Naive thymus-derived CD4-positive, alpha-beta T cell (primary cell): Measurements from ENCODE around the gene SIRT6. TPM values are rescaled to one million over a fixed set of nuclear protein-coding genes. Genes with fewer than 3 reads are reported as not detected.
A peak's percentile ranks its signal among the peaks of the same experiment; 100 is the strongest.
"Not testable (repeated sequence)": the region's sequence is repeated elsewhere in the genome, so short reads cannot be mapped to it uniquely, and the experiment has no call there.

ENCODE experiments used
- ATAC-seq: fragments of 150-1000 bp; cut with Tn5 transposase; 2 replicates; pipeline ENCODE4 v1.10.0; 2021; ENCODE audit warnings: mild to moderate bottlenecking, moderate library complexity
- CTCF ChIA-PET: fragments of 350-600 bp; sonication (Branson Sonifier 250); formaldehyde crosslinking; loops from one replicate; lab custom pipeline; 2021; ENCODE audit warnings: antibody characterized with exemption; lab: Charles Lee
- POLR2A ChIA-PET: fragments of 350-600 bp; sonication (Branson Sonifier 250); formaldehyde crosslinking; loops from one replicate; lab custom pipeline; 2021; ENCODE audit warnings: antibody characterized with exemption, inconsistent platforms; lab: Charles Lee
- DNase-seq, 9 donors: peaks; one replicate each; pipeline versions ENCODE4 v3.0.0 to v3.0.0-alpha.2; 2020 to 2022; ENCODE audit warnings: mixed read lengths in 1 of 9
- H3K27ac ChIP-seq: one replicate; pipeline ENCODE4 v1.7.0; 2013; ENCODE audit warnings: mild to moderate bottlenecking, low read depth, low read length, moderate library complexity
- H3K27me3 ChIP-seq, 2 donors: one replicate each; pipeline ENCODE4 v1.7.0; 2013; ENCODE audit warnings: low read length in 2 of 2, mild to moderate bottlenecking in 2 of 2, moderate library complexity in 2 of 2; ENCODE audit not compliant: control insufficient read depth in 2 of 2, insufficient read depth in 2 of 2
- H3K36me3 ChIP-seq, 3 experiments: 1 replicate in 2 of 3; 2 replicates in 1 of 3; pipeline ENCODE4 v1.7.0; 2013; ENCODE audit warnings: low read length in 3 of 3, mild to moderate bottlenecking in 3 of 3, moderate library complexity in 1 of 3; ENCODE audit not compliant: insufficient read depth in 3 of 3, control insufficient read depth in 2 of 3
- H3K4me1 ChIP-seq, 2 donors: one replicate each; pipeline ENCODE4 v1.7.0; 2013; ENCODE audit warnings: low read length in 2 of 2, mild to moderate bottlenecking in 2 of 2, moderate library complexity in 1 of 2; ENCODE audit not compliant: control insufficient read depth in 2 of 2, insufficient read depth in 2 of 2
- H3K4me3 ChIP-seq: 2 replicates; pipeline ENCODE4 v1.7.0; 2013; ENCODE audit warnings: mild to moderate bottlenecking, low read length
- H3K9me3 ChIP-seq, 3 experiments: 1 replicate in 2 of 3; 2 replicates in 1 of 3; pipeline ENCODE4 v1.7.0; 2013; ENCODE audit warnings: low read length in 3 of 3; ENCODE audit not compliant: control insufficient read depth in 2 of 3
- H3K27ac Mint-ChIP-seq, 9 donors: one replicate each; pipeline ENCODE4 v1.8.0; 2020 to 2022; ENCODE audit warnings: mixed read lengths in 9 of 9, mild to moderate bottlenecking in 8 of 9, moderate library complexity in 5 of 9, inconsistent platforms in 2 of 9
- H3K27me3 Mint-ChIP-seq, 5 donors: one replicate each; pipeline ENCODE4 v1.8.0; 2021 to 2022; ENCODE audit warnings: mixed read lengths in 5 of 5, mild to moderate bottlenecking in 1 of 5
- H3K36me3 Mint-ChIP-seq, 5 donors: one replicate each; pipeline ENCODE4 v1.8.0; 2020 to 2022; ENCODE audit warnings: mixed read lengths in 5 of 5, mild to moderate bottlenecking in 3 of 5, inconsistent platforms in 1 of 5
- H3K4me1 Mint-ChIP-seq, 7 donors: one replicate each; pipeline ENCODE4 v1.8.0; 2020 to 2022; ENCODE audit warnings: mixed read lengths in 7 of 7, mild to moderate bottlenecking in 3 of 7, inconsistent platforms in 1 of 7
- H3K4me3 Mint-ChIP-seq, 10 donors: one replicate each; pipeline ENCODE4 v1.8.0; 2020 to 2022; ENCODE audit warnings: mild to moderate bottlenecking in 10 of 10, mixed read lengths in 10 of 10, moderate library complexity in 6 of 10, inconsistent platforms in 2 of 10
- H3K9me3 Mint-ChIP-seq, 11 donors: one replicate each; pipeline ENCODE4 v1.8.0; 2020 to 2022; ENCODE audit warnings: mixed read lengths in 11 of 11, mild to moderate bottlenecking in 4 of 11, inconsistent platforms in 1 of 11, moderate library complexity in 1 of 11
- intact Hi-C, 2 donors: fragments of 100-400 bp; cut with micrococcal nuclease; formaldehyde crosslinking; loops; one replicate each; pipeline ENCODE4 v1.15.1; 2023
- polyA plus RNA-seq, 2 donors: library from polyadenylated mRNA; unstranded; fragments of 300-500 nt; fragmentation: Illumina TruSeq; gene quantifications; one replicate each; pipeline ENCODE4 v1.2.3, GENCODE V29; 2021
- total RNA-seq, 6 experiments: library from RNA in 5 of 6; stranded (reverse) in 5 of 6; gene quantifications; 1 replicate in 5 of 6; 2 replicates in 1 of 6; pipeline ENCODE4 v1.2.3 and lab custom pipeline; 2021 to 2026

SIRT6 gene
- total and polyA plus RNA-seq, 7 experiments from 2014 or later, result 1.1 to 41.2 (median 23.2) TPM

GRCh38 chr19:4173479-4174212, 8.7 kb downstream of the SIRT6 start:
- H3K36me3 ChIP-seq, result peaks cover 0 to 32% (median 0%) of the 10 kb centered on the region in 3 experiments
- no peaks in the 10 kb centered on the region for H3K4me1 ChIP-seq
- intact Hi-C loops, result no loop called here
- Mint-ChIP-seq H3K27me3 (peaks cover under 1 to 20% (median 5%) of the 10 kb centered on the region in 5 donors), H3K4me1 (peaks cover 0 to 14% (median 2%) of the 10 kb centered on the region in 7 donors), H3K9me3 (no peaks in the 10 kb centered on the region), H3K27ac (no peak overlapping the region), H3K36me3 (peaks cover 0 to 11% (median 4%) of the 10 kb centered on the region in 5 donors), H3K4me3 (no peak overlapping the region)
- H3K27me3 ChIP-seq, result peaks cover 0 to 4% of the 10 kb centered on the region in 2 donors
- H3K27ac ChIP-seq, result no peak overlapping the region
- ATAC-seq, result no peak
- ChIA-PET POLR2A (no interaction called here), CTCF (interaction anchor here (0.6 kb wide), 1 partner anchor 76 kb away, joined by 3 read pairs; no protein-coding TSS in a partner anchor)
- H3K9me3 ChIP-seq, result no peaks in the 10 kb centered on the region
- no peak for DNase-seq
- H3K4me3 ChIP-seq, result no peak overlapping the region

- CTCF ChIA-PET, result interaction anchor here (0.6 kb wide), 1 partner anchor 76 kb away, joined by 3 read pairs; no protein-coding TSS in a partner anchor
- Mint-ChIP-seq H3K36me3 (peaks cover 0 to 11% (median 4%) of the 10 kb centered on the region in 5 donors), H3K27me3 (peaks cover 3 to 27% (median 11%) of the 10 kb centered on the region in 5 donors), H3K4me1 (peaks cover 0 to 14% (median 2%) of the 10 kb centered on the region in 7 donors), H3K27ac (no peak overlapping the region), H3K4me3 (peak overlapping the region in 1 of 10 donors; percentile 53), H3K9me3 (peaks cover 0 to 1% (median 0%) of the 10 kb centered on the region in 11 donors)
- Histone ChIP-seq H3K27ac (no peak overlapping the region), H3K27me3 (peaks cover 0 to 4% of the 10 kb centered on the region in 2 donors), H3K9me3 (no peaks in the 10 kb centered on the region), H3K4me1 (no peaks in the 10 kb centered on the region), H3K36me3 (peaks cover 0 to 26% (median 0%) of the 10 kb centered on the region in 3 experiments), H3K4me3 (no peak overlapping the region)
- DNase-seq (peak; percentile 39 to 85 (median 70)), ATAC-seq (peak; percentile 87)
- intact Hi-C loops, result no loop called here
- POLR2A ChIA-PET, result no interaction called here
These were observed 9.4 kb downstream of the SIRT6 start for GRCh38 chr19:4172861-4173473.

- ATAC-seq (no peak), DNase-seq (no peak)
- Mint-ChIP-seq H3K4me3 (no peak overlapping the region), H3K27me3 (peaks cover 3 to 37% (median 21%) of the 10 kb centered on the region in 5 donors), H3K27ac (no peak overlapping the region), H3K9me3 (peaks cover 0 to 1% (median 0%) of the 10 kb centered on the region in 11 donors), H3K4me1 (peaks cover 0 to 13% (median 2%) of the 10 kb centered on the region in 7 donors), H3K36me3 (peaks cover 0 to 7% (median 4%) of the 10 kb centered on the region in 5 donors)
- intact Hi-C loops, result no loop called here
- POLR2A ChIA-PET, result no interaction called here
- no peaks in the 10 kb centered on the region for H3K4me1 ChIP-seq
- no peak overlapping the region for H3K27ac ChIP-seq
- peaks cover 0 to 4% of the 10 kb centered on the region in 2 donors for H3K27me3 ChIP-seq
- no peaks in the 10 kb centered on the region for H3K9me3 ChIP-seq
- no peak overlapping the region for H3K4me3 ChIP-seq
- CTCF ChIA-PET, result no interaction called here
- peaks cover 0 to 19% (median 0%) of the 10 kb centered on the region in 3 experiments for H3K36me3 ChIP-seq
These were observed 10.7 kb downstream of the SIRT6 start for GRCh38 chr19:4171676-4172075.

DNA sequence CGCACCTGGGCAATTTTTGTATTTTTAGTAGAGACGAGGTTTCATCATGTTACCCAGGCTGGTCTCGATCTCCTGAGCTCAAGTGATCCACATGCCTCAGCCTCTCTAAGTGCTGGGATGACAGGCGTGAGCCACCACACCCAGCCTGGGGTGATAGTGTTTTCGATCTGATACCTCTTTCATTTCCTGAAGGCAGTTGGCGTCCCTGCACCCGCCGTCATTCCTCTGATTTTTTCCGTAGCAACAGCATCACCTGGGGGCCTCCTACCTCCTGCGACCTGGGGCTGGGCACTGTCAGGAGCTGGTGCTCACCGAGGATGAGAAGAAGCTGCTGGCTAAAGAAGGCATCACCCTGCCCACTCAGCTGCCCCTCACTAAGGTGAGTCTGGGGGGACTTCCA, 18.1 kb downstream of the SIRT6 start:
- no peak for ATAC-seq
- H3K9me3 ChIP-seq, result no peaks in the 10 kb centered on the region
- no peak overlapping the region for H3K4me3 ChIP-seq
- DNase-seq, result no peak
- Mint-ChIP-seq H3K27me3 (peaks cover 0 to 34% (median 16%) of the 10 kb centered on the region in 5 donors), H3K27ac (no peak overlapping the region), H3K4me1 (peaks cover 0 to 1% (median 0%) of the 10 kb centered on the region in 7 donors), H3K9me3 (peaks cover 0 to 1% (median 0%) of the 10 kb centered on the region in 11 donors), H3K4me3 (no peak overlapping the region), H3K36me3 (no peaks in the 10 kb centered on the region)
- POLR2A ChIA-PET, result no interaction called here
- CTCF ChIA-PET, result no interaction called here
- no peaks in the 10 kb centered on the region for H3K4me1 ChIP-seq
- intact Hi-C loops, result no loop called here
- H3K27me3 ChIP-seq, result no peaks in the 10 kb centered on the region
- H3K27ac ChIP-seq, result no peak overlapping the region
- H3K36me3 ChIP-seq, result no peaks in the 10 kb centered on the region

DNA sequence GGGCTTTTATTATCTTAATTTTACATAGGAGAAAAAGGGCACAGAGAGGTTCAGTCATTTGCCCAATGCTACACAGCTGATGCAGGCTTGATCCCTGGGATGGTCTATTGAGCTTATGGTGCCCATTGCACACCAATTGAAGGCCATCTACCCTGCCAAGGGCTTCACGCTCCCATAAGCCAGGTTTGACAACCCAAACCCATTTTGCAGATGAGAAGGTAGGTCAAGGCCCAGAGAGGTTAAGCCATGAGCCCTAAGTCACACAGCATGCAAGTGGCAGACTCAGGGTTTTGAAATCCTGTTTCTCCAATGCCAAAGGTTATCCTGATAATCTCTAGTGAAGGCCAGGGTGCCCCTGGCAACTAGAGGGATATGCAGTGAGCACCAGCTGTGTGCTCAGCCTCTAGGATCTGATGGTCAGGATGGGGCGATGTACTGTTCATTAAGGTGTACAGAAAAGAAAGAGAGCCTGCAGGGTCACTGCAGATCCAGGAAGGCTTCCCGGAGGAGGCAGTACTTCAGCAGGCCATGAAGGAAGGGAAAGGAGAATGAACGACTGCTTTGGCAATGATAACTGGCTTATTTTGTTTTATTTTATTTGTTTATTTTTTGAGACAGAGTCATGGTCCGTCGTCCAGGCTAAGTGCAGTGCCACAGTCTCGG, 20.8 kb downstream of the SIRT6 start:
- intact Hi-C loops, result no loop called here
- no peak overlapping the region for H3K4me3 ChIP-seq
- no peaks in the 10 kb centered on the region for H3K4me1 ChIP-seq
- H3K36me3 Mint-ChIP-seq, result no peaks in the 10 kb centered on the region
- no peak for ATAC-seq
- no peaks in the 10 kb centered on the region for H3K4me1 Mint-ChIP-seq
- H3K27me3 ChIP-seq, result no peaks in the 10 kb centered on the region
- ChIA-PET POLR2A (no interaction called here), CTCF (no interaction called here)
- H3K36me3 ChIP-seq, result no peaks in the 10 kb centered on the region
- no peak for DNase-seq
- H3K27me3 Mint-ChIP-seq, result peaks cover 0 to 13% (median 0%) of the 10 kb centered on the region in 5 donors
- no peak overlapping the region for H3K27ac ChIP-seq
- no peak overlapping the region for H3K4me3 Mint-ChIP-seq
- no peaks in the 10 kb centered on the region for H3K9me3 Mint-ChIP-seq
- H3K27ac Mint-ChIP-seq, result no peak overlapping the region
- no peaks in the 10 kb centered on the region for H3K9me3 ChIP-seq

GRCh38 chr19:4157971-4158370, 24.4 kb downstream of the SIRT6 start:
- H3K36me3 Mint-ChIP-seq, H3K27ac Mint-ChIP-seq, H3K4me1 ChIP-seq, H3K27me3 ChIP-seq, H3K27ac ChIP-seq, H3K9me3 ChIP-seq, DNase-seq, ATAC-seq, POLR2A ChIA-PET, H3K4me1 Mint-ChIP-seq, H3K36me3 ChIP-seq, intact Hi-C loops, H3K9me3 Mint-ChIP-seq, H3K4me3 ChIP-seq, H3K27me3 Mint-ChIP-seq, H3K4me3 Mint-ChIP-seq: not testable (repeated sequence)
- CTCF ChIA-PET, result interaction anchor here (0.5 kb wide), 1 partner anchor 74 kb away, joined by 3 read pairs; no protein-coding TSS in a partner anchor
